ENCODE results near the gene KCNK13. TPM values are rescaled to one million over a fixed set of nuclear protein-coding genes. Genes with fewer than 3 reads are reported as not detected.

Gene KCNK13
- total and polyA plus RNA-seq, 9 of the 15 experiments (the other 6 are each of a cell fraction or from before 2014, with no cell fraction given), result 0.03 to 0.05 TPM; not detected in 7

DNA sequence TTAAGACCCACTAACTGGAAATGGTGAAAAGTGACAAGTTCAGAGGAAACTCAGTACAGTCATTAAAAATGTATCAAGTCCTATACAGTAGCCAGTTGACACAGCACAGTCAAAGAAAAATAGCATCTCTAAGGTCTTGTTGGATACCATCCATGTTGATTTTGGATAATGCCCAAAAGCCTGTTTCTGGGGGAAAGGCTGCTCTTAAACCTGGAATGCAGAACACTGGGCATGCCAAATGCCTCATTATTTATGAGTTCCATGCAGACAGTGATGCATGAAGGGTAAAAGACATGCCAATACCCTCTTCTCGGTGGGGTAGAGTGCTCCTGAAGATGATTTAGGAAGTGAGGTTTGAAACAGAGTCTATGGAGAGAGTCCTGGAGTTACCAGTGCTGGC lies 29.6 kb downstream of the KCNK13 start:
- no peaks in the 10 kb centered on the region for H3K9me3 ChIP-seq (replicated peaks; ENCODE audit: control insufficient read depth, insufficient read depth, low read depth, low read length)
- ChIA-PET POLR2A (no interaction called here), CTCF (ENCODE audit: low intra/inter-chr PET ratio) (no interaction called here)
- H3K9me1 ChIP-seq (ENCODE audit: control insufficient read depth, insufficient read depth, low read length), result no peaks in the 10 kb centered on the region
- no peaks in the 10 kb centered on the region for H3K27me3 ChIP-seq (ENCODE audit: control insufficient read depth in 2 of 2, insufficient read depth in 2 of 2, low read length in 2 of 2)
- H3K9ac ChIP-seq (ENCODE audit: insufficient read depth in 1 of 2, low read depth in 2 of 2, low read length in 2 of 2), result no peak overlapping the region
- H3K4me2 ChIP-seq (ENCODE audit: insufficient read depth, low read length), result no peak overlapping the region
- ATAC-seq, result no peak
- H3K27ac ChIP-seq (ENCODE audit: extremely low read depth, low read depth, low read length), result no peak overlapping the region
- no peaks in the 10 kb centered on the region for H3K79me2 ChIP-seq (ENCODE audit: control insufficient read depth, insufficient read depth, low read length)
- in situ Hi-C loops (cut with MboI) (no loop called here), intact Hi-C loops (cut with micrococcal nuclease) (no loop called here)
- no peak for DNase-seq (ENCODE audit: extremely low read depth in 1 of 4, low spot score in 3 of 4)
- TF ChIP-seq HLTF (IDR thresholded peaks at IDR 0.05), result no peak
- no peak for TF ChIP-seq RAD51 (IDR thresholded peaks at IDR 0.05; ENCODE audit: borderline replicate concordance, low read depth)
- TF ChIP-seq, protein P1, sequence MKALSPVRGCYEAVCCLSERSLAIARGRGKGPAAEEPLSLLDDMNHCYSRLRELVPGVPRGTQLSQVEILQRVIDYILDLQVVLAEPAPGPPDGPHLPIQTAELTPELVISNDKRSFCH (CRISPR knock-in tag; IDR thresholded peaks at IDR 0.05), result no peak
- TF ChIP-seq, protein P1 (tag; IDR thresholded peaks at IDR 0.05), result no peak
- no peak for TF ChIP-seq ZNF143 (CRISPR knock-in tag; IDR thresholded peaks at IDR 0.05)
- TF ChIP-seq KLF16 (IDR thresholded peaks at IDR 0.05), result no peak
- no peak for TF ChIP-seq TEAD2 (tag; IDR thresholded peaks at IDR 0.05)
- TF ChIP-seq SP2 (IDR thresholded peaks at IDR 0.05; ENCODE audit: extremely low read depth, low read depth, low read length, poor library complexity, severe bottlenecking), result no peak
- no peak for TF ChIP-seq POLR3G (IDR thresholded peaks at IDR 0.05; ENCODE audit: extremely low read depth, insufficient read length, insufficient replicate concordance)
- no peak for TF ChIP-seq SNIP1 (IDR thresholded peaks at IDR 0.05; ENCODE audit: low read depth)
- TF ChIP-seq FOSL1 (tag; conservative IDR thresholded peaks at IDR 0.05), result no peak
- TF ChIP-seq POLR2B (IDR thresholded peaks at IDR 0.05; ENCODE audit: low read depth, partially characterized antibody), result no peak
- H3K36me3 ChIP-seq (ENCODE audit: control insufficient read depth, insufficient read depth, low read length), result no peaks in the 10 kb centered on the region
- no peak overlapping the region for H3K4me3 ChIP-seq
- H3K4me1 ChIP-seq (replicated peaks in 1 of 2; ENCODE audit: control insufficient read depth in 2 of 2, insufficient read depth in 2 of 2, low read length in 2 of 2), result no peaks in the 10 kb centered on the region
- no peaks in the 10 kb centered on the region for H4K20me1 ChIP-seq (replicated peaks; ENCODE audit: control insufficient read depth, insufficient read depth, low read length)
- no peak overlapping the region for H2AFZ ChIP-seq (ENCODE audit: low read depth, low read length)
- FAIRE-seq, result no peak
- BruUV-seq (replicated peaks), result no TSS peak
- 0% methylated on average over 1 of the region's 1 CpG for WGBS (ENCODE audit: insufficient coverage, low coverage, missing lambda C conversion rate)
